GM18870 (cell line): Measurements from ENCODE around the gene NTRK3.

Source experiments
- ATAC-seq: cut with Tn5 transposase; IDR thresholded peaks from one replicate; pipeline ENCODE4 v1.9.1; 2021; ENCODE audit warnings: moderate library complexity; ENCODE audit not compliant: unreplicated experiment

Gene NTRK3

GRCh38 chr15:87907676-87908446 lies 348.7 kb downstream of the NTRK3 start:
- ATAC-seq = no peak

- ATAC-seq = no peak
Observed at GRCh38 chr15:87906444-87906843, 350.1 kb downstream of the NTRK3 start.

- no peak for ATAC-seq
Observed at GRCh38 chr15:87902772-87903426, 353.6 kb downstream of the NTRK3 start.

- ATAC-seq = no peak
Observed at GRCh38 chr15:87901926-87902690, 354.4 kb downstream of the NTRK3 start.

- no peak for ATAC-seq
Observed at GRCh38 chr15:87901008-87901407, 355.5 kb downstream of the NTRK3 start.

- ATAC-seq = no peak
Observed at GRCh38 chr15:87896936-87897335, 359.6 kb downstream of the NTRK3 start.

GRCh38 chr15:87887177-87887576 lies 369.4 kb downstream of the NTRK3 start:
- no peak for ATAC-seq

- ATAC-seq = no peak
Observed at GRCh38 chr15:87881026-87881425, 375.5 kb downstream of the NTRK3 start.

- ATAC-seq = no peak
Observed at GRCh38 chr15:87877822-87878542, 378.6 kb downstream of the NTRK3 start.

- ATAC-seq = no peak
Observed at GRCh38 chr15:87877114-87877810, 379.3 kb downstream of the NTRK3 start.

- ATAC-seq = no peak
Observed at GRCh38 chr15:87874896-87875711, 381.4 kb downstream of the NTRK3 start.

- ATAC-seq = no peak
Observed at GRCh38 chr15:87873516-87873915, 383.0 kb downstream of the NTRK3 start.

- ATAC-seq = no peak
Observed at GRCh38 chr15:87871731-87872320, 384.7 kb downstream of the NTRK3 start.

GRCh38 chr15:87871258-87871681 lies 385.3 kb downstream of the NTRK3 start:
- no peak for ATAC-seq

GRCh38 chr15:87866961-87867360 lies 389.6 kb downstream of the NTRK3 start:
- no peak for ATAC-seq

- ATAC-seq = no peak
Observed at GRCh38 chr15:87863152-87863551, 393.4 kb downstream of the NTRK3 start.

- ATAC-seq = no peak
Observed at GRCh38 chr15:87860743-87861142, 395.8 kb downstream of the NTRK3 start.

- no peak for ATAC-seq
Observed at GRCh38 chr15:87858651-87859050, 397.9 kb downstream of the NTRK3 start.

GRCh38 chr15:87851497-87851896 lies 405.0 kb downstream of the NTRK3 start:
- no peak for ATAC-seq
